GM03348 (cell line): Measurements from ENCODE around the gene TMEM269.
"Not testable (repeated sequence)": the region's sequence is repeated elsewhere in the genome, so short reads cannot be mapped to it uniquely, and the experiment has no call there.

Source experiments
- DNase-seq: peaks from one replicate; pipeline ENCODE4 v3.0.0; 2012; ENCODE audit warnings: low spot score

Gene TMEM269

GRCh38 chr1:42748021-42748420, 36.8 kb upstream of the TMEM269 start:
- DNase-seq = no peak

- no peak for DNase-seq
Measured at GRCh38 chr1:42748461-42749410, 36.1 kb upstream of the TMEM269 start.

- DNase-seq = no peak
Measured at GRCh38 chr1:42750041-42750440, 34.8 kb upstream of the TMEM269 start.

- not testable (repeated sequence) for DNase-seq
Measured at GRCh38 chr1:42751511-42752070, 33.2 kb upstream of the TMEM269 start.

- DNase-seq = no peak
Measured at GRCh38 chr1:42752284-42752683, 32.5 kb upstream of the TMEM269 start.

GRCh38 chr1:42753070-42753469, 31.7 kb upstream of the TMEM269 start:
- peak; percentile 69 for DNase-seq

GRCh38 chr1:42756956-42757891, 27.6 kb upstream of the TMEM269 start:
- DNase-seq = peak; percentile 78

- DNase-seq = no peak
Measured at GRCh38 chr1:42757892-42758275, 26.9 kb upstream of the TMEM269 start.

GRCh38 chr1:42758641-42759040, 26.1 kb upstream of the TMEM269 start:
- no peak for DNase-seq

- DNase-seq = no peak
Measured at GRCh38 chr1:42759114-42759513, 25.7 kb upstream of the TMEM269 start.

- no peak for DNase-seq
Measured at GRCh38 chr1:42761567-42761966, 23.2 kb upstream of the TMEM269 start.

GRCh38 chr1:42762269-42762668, 22.5 kb upstream of the TMEM269 start:
- no peak for DNase-seq

- no peak for DNase-seq
Measured at GRCh38 chr1:42765269-42765668, 19.5 kb upstream of the TMEM269 start.

GRCh38 chr1:42765832-42766740, 18.7 kb upstream of the TMEM269 start:
- peak; percentile 79 for DNase-seq

- peak; percentile 98 for DNase-seq
Measured at GRCh38 chr1:42766741-42767509, 17.9 kb upstream of the TMEM269 start, which contains the start of the genes C1orf50 and P3H1. TSS of gene C1orf50 (plus strand) at chr1:42767249. CDS start at chr1:42767312, 63 bp downstream. TSS of gene P3H1 (minus strand) at chr1:42767028. CDS start at chr1:42766971, 57 bp downstream.

GRCh38 chr1:42767510-42768000, 17.2 kb upstream of the TMEM269 start:
- DNase-seq = no peak

GRCh38 chr1:42768172-42768571, 16.6 kb upstream of the TMEM269 start:
- DNase-seq = no peak

- DNase-seq = no peak
Measured at GRCh38 chr1:42769811-42770210, 15.0 kb upstream of the TMEM269 start.

GRCh38 chr1:42773420-42773819, 11.4 kb upstream of the TMEM269 start:
- no peak for DNase-seq

- no peak for DNase-seq
Measured at GRCh38 chr1:42774928-42775526, 9.8 kb upstream of the TMEM269 start.
